ENCODE data around the gene FRYL.

DNA sequence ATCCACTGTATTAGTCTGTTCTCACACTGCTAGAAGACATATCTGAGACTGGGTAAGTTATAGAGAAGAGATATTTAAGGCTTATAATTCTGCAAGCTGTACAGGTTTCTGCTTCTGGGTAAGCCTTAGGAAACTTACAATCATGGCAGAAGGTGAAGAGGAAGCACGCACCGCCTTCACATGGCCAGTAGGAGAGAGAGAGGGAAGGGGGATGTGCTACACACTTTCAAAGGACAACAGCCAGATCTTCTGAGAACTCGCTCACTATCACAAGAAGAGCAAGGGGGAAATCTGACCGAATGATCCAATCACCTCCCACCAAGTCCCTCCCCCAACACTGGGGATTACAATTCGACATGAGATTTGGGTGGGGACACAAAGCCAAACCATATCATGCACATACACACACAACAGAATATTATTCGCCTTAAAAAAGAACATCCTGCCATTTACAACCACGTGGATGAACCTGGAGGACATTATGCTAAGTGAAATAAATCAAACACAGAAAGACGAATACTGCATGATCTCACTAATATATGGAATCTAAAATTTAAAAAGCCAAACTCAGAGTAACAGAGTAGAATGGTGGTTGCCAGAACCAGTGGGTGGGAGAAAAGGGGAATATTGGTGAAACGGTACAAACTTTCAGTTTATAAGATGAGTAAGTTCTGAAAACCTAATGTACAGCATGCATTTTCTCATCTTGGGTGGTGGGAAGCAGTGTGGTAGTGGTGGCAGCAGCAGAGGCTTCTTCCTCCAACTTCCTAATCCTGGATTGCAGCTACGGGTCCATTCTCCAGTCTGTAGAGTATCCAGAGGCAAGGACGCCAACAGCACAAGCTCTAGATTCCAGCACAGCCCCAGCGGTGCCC is 12.8 kb downstream of the FRYL start:
- TF ChIP-seq, protein P1, sequence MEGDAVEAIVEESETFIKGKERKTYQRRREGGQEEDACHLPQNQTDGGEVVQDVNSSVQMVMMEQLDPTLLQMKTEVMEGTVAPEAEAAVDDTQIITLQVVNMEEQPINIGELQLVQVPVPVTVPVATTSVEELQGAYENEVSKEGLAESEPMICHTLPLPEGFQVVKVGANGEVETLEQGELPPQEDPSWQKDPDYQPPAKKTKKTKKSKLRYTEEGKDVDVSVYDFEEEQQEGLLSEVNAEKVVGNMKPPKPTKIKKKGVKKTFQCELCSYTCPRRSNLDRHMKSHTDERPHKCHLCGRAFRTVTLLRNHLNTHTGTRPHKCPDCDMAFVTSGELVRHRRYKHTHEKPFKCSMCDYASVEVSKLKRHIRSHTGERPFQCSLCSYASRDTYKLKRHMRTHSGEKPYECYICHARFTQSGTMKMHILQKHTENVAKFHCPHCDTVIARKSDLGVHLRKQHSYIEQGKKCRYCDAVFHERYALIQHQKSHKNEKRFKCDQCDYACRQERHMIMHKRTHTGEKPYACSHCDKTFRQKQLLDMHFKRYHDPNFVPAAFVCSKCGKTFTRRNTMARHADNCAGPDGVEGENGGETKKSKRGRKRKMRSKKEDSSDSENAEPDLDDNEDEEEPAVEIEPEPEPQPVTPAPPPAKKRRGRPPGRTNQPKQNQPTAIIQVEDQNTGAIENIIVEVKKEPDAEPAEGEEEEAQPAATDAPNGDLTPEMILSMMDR (conservative IDR thresholded peaks at IDR 0.05) = no peak
- TF ChIP-seq EZH2 (IDR thresholded peaks at IDR 0.05; ENCODE audit: low read depth) = no peak

Measured in PC-9 (cell line).